CD4-positive, alpha-beta T cell treated with Interleukin-15 for 1 hour (primary cell): ENCODE data around the gene S100A9.
"Not testable (repeated sequence)": the region's sequence is repeated elsewhere in the genome, so short reads cannot be mapped to it uniquely, and the experiment has no call there.

Experiments used
- DNase-seq: peaks from one replicate; pipeline ENCODE4 v3.0.0-alpha.2; 2020

Gene S100A9

DNA sequence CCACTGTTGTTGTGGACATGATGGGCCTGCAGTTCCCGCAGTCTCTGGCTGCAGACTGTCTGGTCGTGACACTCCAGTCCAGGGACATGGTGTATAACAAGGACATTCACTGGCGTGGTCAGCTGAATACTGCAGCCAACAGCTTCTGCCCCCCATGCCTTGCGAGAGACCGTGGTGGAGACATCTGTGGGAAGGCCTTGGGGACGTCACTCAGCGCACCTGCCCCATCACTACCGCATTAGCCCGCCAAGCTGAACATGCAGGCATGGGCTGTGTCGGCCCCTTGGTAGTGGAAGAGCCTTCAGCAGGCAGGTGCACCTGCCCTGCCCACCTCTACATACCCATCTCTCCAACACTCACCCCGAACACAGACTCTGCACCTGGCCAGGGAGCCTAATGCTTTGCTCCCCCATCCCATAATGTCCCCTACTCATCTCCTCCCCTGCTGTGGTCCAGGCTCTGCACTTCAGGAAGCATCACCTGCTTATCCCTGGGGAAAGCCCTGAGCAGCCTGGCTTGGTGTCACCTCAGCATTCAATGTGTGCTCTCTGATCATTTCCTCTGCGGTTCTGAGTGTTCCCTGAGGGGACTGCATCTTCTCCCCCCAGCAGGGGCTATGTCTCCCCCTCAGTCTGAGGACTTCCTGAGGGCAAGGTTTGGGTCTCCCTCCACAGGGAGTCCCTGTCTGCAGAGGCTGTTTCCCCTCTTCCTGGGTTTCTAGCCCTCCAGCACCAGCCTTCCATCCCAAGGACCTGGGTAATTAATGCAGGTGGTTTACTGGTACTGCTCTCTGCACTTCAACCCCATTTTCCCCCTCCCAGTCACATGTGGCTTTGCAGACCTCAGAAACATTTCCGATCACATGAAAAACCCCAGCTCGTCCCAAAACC lies 12.2 kb upstream of the S100A9 start:
- no peak for DNase-seq

DNA sequence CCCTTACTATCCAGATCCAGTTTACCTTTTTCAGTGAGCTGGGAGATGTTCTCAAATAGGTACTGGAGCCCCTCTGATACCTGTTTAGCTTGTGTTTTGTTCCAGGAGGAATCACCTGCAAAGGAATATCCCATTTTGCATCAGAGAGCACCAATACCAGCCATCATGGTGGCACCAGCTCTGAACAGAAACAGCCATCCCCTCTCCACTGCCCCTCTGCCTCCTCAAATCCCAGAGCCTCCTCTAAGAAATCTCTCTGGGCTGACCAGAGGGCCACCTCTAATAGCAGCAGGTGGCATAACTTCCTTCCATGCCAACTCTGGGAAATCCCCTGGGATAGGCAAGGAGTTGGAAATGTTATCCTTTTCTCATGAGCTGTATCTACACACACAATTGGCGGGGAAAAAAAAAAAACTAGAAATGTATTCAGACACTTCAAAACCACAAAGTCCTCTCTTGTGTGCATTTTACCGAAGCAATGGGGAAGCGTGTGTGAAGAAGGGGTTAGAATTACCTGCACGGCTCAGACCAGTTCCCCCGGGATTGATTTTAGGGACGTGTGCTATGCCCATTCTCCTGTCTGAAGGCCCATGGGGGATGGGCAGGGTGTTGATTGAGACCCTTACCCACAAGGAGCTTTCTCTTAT lies 11.5 kb upstream of the S100A9 start:
- DNase-seq: no peak

DNA sequence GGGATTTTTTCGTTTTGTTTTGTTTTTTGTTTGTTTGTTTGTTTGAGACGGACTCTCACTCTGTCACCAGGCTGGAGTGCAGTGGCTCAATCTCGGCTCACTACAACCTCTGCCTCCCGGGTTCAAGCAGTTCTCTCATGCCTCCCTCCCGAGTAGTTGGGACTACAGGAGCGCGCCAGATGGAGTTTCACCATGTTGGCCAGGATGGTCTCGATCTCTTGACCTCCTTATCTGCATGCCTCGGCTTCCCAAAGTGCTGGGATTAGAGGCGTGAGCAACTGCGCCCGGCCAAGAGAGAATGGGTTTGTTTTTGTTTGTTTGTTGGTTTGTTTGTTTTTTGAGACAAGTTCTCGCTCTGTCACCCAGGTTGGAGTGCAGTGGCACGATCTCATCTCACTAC lies 10.6 kb upstream of the S100A9 start:
- not testable (repeated sequence) for DNase-seq

DNA sequence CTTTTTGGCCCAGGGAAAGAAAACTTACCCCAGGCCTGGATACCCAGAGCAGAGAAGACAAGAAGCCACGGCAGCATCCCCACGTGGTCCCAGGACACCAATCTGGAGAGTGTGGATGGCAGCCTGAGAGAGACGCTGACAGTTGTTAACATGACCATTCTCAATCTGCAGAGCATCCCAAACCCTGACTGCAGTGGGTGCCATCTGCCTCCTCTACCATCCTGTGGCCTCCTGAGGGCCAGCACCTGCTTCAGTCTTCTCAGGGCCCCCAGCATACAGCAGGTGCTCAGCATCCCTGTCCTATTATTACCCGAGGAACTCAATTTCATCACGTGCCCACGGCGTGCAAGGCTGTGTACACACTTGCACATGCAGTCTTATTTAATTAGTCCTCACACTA lies 9.8 kb upstream of the S100A9 start:
- no peak for DNase-seq

DNA sequence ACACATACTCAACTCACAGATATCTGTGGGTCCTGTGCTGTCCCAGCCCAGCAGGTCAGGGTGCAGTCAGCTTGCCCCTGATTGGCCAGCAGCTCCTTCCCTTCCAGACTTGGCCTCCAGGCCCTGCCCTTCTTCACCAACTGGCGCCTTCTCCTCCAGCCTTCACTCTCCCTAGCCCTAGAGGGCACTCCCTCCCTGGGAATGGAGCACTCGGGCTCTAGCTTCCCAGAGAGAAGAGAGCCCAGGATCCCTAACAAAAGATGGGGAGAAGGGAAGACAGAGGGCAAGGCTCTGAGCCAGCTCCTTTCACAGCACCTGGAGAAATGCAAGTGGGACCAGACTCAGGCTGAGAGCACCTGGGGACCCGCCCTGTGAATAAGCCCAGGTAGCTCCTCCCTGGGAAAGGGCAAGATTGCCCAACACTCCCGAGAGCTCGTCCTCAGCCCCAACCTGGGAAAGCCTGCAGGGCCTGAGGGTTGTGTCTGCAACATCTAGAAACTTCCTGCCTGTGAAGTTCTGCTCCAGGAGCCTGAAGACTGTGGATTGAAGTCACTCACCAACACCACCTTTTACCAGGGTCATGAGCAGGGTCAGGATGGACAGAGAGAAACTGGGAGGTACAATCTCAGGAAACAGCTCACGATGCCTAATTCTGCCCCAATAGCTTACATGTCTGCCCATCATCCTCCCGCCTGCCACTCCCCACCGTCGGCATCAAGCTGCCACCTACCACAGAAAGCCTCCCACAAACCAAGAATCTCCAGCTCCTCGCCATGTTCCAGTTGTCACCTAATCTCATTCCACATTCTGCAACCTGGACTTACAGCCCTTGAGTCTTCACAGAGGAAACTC lies 8.9 kb upstream of the S100A9 start, which contains the start of gene PGLYRP4:
Gene PGLYRP4, minus strand, starts transcription at position 331 of the 852 bp plus-strand sequence. CDS start 909 bp downstream, outside the sequence.
- DNase-seq: no peak

DNA sequence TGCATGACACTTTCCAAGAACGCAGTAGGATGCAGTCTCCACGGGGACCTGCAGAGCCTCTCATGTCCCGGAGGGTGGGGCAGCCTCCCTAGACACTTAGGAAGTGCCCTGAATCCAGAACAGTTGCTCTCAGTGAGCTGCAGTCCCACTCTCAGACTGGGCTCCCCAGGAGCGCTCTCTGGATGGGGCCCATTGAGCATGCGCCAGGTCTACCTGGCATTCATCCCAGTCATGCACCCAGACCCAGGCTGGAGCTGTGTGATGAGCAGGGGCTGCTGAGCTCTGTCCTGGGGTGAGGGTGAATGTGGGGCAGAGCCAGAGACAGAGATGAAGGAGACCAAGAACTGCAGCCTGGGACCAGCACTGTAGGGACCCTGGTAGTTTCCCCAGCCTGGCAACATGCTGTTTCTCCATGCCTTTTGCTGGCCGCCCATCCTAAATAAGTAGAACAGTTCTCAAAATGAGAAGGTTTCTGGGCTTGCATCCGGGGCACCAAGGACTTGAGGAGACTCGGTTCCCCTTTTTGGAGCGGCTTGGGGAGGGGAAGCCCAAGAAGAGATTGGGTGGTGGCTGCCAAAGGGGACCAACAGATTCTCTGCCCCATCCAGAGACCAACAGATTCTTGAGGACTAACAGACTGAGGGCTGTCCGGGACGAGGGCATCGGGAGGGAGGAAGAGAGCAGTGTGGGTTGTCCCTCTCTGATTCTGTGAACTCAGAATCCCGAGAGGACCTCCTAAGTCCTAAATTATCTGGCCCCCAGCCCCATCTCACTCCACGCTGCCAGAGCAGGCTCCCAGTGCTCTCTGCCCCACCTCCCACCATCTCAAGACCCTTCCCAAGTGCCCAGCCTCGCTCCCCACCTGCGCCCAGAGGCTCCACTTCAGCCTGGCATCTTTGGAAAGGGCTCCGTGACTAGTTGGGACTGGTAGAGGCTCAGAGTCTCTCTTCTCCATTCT lies 8.0 kb upstream of the S100A9 start:
- no peak for DNase-seq

DNA sequence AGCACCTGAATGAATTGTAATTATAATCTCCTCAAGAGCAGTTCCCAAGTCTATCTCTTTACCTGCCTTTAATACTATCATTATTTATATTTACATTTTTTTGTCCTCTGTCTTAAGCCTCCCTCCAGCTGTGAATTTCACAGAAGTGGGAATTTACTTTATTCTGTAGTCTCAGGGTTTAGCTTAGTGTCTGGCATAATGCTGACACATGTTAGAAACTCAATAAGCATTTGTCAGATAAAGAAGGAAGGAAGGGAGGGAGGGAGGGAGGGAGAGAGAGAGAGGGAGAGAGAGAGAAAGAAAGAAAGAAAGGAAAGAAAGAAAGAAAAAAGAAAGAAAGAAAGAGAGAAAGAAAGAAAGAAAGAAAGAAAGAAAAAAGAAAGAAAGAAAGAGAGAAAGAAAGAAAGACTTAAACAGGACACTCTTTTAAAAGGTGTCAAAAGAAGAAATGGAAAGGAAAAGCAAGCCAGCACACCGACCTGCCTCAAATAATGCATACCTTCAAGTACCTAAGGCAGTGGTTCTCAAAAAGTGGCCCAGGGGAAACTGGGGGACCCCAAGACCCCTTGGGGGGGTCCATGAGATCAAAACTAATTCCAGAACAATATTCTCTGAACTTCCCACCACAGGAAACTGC lies 7.2 kb upstream of the S100A9 start:
- no peak for DNase-seq

DNA sequence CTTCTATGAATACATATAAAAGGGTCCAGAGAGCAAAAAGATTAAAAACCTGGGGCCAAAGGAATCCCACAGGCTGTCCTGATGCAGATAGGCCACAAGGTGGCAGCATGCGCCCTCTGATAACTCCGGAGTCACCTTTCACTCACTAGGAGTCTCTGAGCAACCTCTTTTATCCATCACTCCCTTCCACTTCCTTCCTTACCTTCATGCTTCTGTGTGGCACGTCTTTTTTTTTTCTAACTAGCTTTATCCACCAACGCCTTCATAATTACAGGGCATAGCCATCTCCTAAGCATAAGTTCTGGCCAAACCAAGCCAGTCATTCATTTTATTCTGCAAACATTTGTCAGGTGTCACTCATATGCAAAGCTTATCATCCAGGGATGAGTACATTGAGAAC lies 5.1 kb upstream of the S100A9 start:
- peak; percentile 56 for DNase-seq

DNA sequence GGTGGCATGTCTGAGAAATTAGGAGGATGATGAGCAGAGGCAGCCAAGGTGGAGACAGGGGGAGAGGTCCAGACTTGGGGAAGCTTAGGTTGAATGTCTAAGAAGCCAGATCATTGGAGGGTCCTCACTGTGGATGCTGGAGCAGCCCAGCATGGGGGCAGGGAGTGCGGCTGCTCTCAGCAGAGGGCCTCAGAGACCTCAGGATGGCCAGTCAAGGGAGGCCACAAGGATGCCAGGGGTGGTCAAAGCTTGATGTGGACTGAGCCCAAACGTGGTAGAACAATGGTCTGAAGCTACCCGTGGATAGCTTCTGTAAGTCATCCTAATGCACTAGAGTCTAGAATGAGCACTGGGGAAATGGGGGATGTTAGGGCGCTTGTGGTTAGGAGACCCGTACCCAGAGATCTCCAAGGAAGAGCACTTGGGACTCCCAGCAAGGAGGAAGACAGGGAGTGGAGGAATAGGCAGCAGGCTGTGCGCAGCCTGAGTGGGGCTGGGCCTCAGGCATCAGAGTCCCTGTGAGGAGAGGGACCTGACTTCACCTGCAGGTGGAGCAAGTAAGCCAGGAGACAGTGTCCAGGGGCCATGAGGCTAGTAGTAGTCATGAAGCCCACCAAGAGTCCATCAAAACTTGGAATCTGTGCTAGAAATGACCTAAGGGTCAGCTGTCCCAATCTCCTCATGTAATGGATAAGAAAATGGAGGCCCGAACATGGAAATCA lies 4.3 kb upstream of the S100A9 start:
- no peak for DNase-seq

DNA sequence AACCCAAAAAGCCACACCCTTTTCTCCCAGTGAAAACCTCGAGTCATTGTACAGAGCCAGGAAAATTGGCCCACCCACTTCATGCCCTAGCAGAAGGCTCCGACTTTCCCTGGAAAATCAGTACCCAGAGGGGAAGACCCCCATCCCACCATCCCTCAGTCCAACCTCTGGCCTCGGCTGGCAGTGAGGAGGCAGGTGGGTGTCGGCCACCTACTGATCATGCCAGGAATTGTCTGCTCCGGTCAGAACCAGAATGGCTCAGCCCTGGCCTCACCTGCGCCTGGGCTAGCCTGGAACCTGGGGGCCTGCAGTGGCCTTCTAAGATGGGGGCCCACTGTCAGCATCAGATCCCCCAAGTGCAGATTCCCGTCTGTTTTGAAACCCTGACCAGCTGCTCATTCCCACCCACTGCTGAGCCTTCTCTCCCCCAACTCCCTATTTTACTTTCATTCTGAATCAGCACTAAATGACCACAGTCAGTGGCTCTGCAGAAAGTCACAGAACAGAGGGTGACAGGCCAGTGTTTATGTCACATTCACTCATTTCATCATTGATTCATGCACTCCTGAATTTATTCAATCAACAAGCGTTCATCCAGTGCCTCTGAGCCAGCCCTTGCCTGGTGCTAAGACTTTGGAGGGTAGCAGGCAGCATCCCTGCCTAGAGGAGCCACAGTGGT lies 3.0 kb upstream of the S100A9 start:
- DNase-seq: no peak

DNA sequence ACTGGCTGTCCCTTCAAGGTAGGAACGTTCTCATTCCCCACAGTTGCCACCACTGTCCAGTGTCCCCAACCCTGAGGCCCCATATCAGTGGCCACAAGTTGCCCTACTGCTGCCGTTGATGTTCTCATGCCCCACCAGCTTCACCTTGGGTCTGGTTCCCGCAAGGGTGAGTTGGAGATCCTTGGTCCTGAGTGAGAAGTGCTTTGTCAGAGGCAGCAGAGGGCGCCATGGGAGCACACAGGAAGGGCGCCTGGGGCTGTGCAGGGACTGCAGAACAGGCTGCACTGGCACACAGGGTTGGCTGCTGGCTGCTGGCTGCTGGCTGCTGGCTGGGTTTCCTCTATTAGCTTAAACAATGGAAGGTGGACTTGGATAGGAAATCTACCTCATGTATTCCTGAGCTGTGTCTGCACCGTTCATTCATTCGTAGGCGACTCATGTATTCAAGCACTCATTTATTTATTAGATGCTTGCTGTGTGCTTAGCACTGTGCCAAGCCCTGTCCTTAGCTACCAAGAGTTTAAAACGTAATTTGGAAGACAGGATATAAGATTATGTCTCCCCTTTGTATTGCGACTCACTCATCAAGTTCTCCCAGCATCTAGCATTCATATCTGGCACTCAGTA lies 2.1 kb upstream of the S100A9 start:
- DNase-seq: peak; percentile 67

DNA sequence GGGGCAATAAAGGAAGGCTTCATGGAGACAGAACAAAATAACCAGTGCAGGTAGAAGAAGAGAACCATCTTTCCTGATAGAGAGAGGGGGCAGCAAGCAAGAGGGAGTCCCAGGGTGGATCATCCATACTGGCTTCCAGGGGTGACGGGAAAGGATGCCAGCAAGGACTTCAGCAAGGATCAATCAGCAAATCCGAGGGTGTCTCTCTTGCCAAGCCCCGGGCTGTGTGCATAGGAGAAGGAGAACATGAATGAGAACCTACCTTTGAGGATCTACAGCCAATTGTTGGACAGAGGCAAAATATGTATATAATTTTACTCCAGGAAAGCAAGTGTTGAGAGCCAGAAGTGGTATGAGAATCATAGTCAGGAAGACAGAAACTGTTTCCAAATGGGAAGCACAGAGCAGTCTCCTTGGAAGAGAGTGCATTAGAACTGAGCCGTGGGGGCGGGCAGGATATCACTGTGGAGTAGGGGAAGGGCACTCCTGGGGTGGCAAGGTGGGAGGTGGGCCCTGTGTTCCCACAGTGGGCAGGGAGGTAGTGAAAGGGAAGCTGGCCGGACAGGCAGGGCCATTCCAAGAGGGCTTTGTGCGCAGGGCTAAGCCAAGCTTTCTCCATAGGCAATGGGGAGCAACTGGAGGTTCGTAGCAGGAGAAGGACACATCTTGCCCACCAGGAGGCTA lies 1.1 kb upstream of the S100A9 start:
- no peak for DNase-seq

DNA sequence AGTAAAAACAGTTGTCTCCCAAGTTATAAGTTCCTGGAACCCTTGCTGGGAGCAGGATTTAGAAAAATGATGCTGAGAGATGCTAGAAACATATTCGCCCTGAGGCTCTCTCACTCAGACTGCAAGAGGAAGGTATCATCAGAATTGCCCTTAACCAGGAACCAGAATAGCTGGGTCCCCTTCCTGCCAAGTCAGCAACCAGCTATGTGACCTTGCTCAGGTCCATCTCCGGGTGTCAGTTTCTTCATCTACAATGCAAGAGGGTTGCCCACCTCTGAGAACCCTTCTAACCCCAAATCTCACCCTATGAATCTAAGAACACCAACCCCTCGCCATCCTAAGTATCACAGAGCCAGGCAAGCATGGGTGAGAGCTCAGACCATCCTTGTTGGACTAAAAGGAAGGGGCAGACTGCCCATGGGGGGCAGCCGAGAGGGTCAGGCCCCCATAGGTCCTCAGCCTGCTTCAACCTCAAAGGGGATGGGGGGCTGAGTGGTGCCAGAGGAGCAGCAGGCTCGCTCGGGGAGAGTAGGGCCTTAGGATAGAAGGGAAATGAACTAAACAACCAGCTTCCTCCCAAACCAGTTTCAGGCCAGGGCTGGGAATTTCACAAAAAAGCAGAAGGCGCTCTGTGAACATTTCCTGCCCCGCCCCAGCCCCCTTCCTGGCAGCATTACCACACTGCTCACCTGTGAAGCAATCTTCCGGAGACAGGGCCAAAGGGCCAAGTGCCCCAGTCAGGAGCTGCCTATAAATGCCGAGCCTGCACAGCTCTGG lies 390 bp upstream of the S100A9 start:
- peak; percentile 64 for DNase-seq

DNA sequence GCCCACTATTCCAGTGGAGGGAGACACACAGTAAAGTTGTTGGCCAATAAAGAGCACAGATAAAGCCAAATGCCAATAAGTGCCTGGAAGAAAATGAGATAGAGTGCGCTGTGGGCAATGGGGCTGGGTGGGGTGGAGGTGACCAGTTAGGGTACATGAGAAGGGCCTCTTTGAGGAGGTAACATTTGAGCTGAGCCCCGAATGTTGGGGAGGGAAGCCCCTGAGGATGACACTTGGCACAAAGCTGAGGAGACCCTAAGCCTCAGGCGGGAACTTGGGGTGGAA lies 979 bp downstream of the S100A9 start:
- no peak for DNase-seq

DNA sequence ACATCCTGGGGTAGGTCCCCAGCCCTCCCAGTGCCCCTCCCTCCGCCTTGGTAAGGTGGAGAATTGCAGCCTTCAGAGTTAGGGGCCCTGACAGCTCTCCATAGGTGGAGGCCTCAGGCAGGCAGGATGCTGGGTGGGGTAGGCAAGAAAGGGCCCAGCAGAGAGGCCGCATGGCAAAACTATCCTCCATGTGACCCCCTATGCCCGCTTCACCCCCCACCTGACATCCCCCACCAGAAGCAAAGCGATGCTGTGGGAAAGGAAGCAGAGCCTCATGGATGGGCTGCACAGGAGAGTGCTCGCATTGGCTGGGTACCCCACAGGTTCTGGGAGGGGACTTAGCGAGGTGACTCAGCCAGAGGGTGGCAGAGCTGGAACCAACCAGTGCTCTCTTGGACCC lies 1.6 kb downstream of the S100A9 start:
- DNase-seq: no peak

DNA sequence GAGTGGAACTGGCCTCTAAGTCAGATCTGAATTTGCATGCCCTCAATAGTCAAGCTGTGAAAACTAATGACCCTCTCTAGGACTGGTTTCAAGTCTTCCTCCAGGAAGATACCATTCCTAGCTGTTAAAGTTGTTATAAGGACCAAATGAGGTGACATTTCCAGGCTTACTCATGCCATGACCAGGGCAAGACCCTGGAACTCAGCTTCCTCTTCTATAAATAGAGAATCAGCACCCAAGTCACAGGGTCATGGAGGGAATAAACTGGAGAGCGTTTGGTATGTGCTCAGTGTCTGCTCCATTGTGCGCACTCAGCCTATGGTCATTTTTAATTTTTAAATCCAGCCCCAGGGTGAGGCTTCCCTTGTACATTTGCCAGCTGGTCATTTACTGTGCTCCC lies 2.5 kb downstream of the S100A9 start:
- DNase-seq: no peak

DNA sequence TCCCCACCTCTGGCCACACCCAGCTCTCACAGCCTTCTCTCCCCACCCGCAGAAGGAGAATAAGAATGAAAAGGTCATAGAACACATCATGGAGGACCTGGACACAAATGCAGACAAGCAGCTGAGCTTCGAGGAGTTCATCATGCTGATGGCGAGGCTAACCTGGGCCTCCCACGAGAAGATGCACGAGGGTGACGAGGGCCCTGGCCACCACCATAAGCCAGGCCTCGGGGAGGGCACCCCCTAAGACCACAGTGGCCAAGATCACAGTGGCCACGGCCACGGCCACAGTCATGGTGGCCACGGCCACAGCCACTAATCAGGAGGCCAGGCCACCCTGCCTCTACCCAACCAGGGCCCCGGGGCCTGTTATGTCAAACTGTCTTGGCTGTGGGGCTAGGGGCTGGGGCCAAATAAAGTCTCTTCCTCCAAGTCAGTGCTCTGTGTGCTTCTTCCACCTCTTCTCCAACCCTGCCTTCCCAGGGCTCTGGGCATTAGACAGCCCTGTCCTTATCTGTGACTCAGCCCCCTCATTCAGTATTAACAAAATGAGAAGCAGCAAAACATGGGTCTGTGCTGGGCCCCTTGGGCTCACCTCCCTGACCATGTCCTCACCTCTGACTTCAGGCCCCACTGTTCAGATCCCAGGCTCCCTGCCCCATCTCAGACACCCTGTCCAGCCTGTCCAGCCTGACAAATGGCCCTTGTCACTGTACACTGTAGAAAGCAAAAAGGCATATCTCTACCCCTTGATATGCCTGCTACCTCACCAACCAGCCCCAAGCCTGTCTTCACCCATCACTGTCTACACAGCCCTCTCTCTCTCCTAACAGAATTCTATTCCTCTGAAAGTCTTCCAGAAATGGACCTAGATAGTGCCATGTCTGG lies 3.2 kb downstream of the S100A9 start:
- no peak for DNase-seq
